Neural progenitor cell (in vitro differentiated cells): ENCODE results near the gene ATP6V0D1.

Experiments used
- CTCF ChIP-seq: fragments of 200-600 bp; sonication (generic); IDR thresholded peaks from 2 replicates; pipeline ENCODE4 v1.5.1; 2017; ENCODE audit warnings: antibody characterized with exemption, mild to moderate bottlenecking
- EZH2 ChIP-seq: fragments of 200-600 bp; sonication (generic); IDR thresholded peaks from 2 replicates; pipeline ENCODE4 v1.6.1; 2017; ENCODE audit warnings: antibody characterized with exemption, mild to moderate bottlenecking, moderate library complexity

GRCh38 chr16:67392301-67393059 is 88.5 kb downstream of the ATP6V0D1 start:
- TF ChIP-seq CTCF (no peak), EZH2 (no peak)
